ENCODE data around the gene CEP295NL. TPM values are rescaled to one million over a fixed set of nuclear protein-coding genes. Genes with fewer than 3 reads are reported as not detected.

The CEP295NL gene
- total RNA-seq, 1 donor, result 2.5 TPM

- Histone ChIP-seq H3K4me3 (ENCODE audit: insufficient read depth, low read length) (no peak overlapping the region), H3K36me3 (ENCODE audit: insufficient read depth, low read length) (peaks cover 5% of the 10 kb centered on the region), H3K9me3 (ENCODE audit: low read depth, low read length) (no peaks in the 10 kb centered on the region), H3K4me2 (ENCODE audit: insufficient read depth, low read length) (no peak overlapping the region), H4K20me1 (ENCODE audit: insufficient read depth, low read length) (peaks cover 74% of the 10 kb centered on the region), H3K4me1 (ENCODE audit: insufficient read depth, low read length) (peaks cover 1% of the 10 kb centered on the region), H3K27ac (ENCODE audit: low read depth, low read length) (no peak overlapping the region), H2AFZ (ENCODE audit: low read length) (no peak overlapping the region), H3K27me3 (ENCODE audit: insufficient read depth, low read length) (no peaks in the 10 kb centered on the region), H3K79me2 (ENCODE audit: insufficient read depth, low read length) (peaks cover 93% of the 10 kb centered on the region)
- no peak for DNase-seq (ENCODE audit: insufficient read length, low spot score, missing footprints)
- TF ChIP-seq CTCF (IDR thresholded peaks at IDR 0.05; ENCODE audit: extremely low read depth, low read depth, low read length), result no peak
Observed at GRCh38 chr17:78910497-78911284, 7.7 kb upstream of the CEP295NL start.

- Histone ChIP-seq H3K36me3 (ENCODE audit: insufficient read depth, low read length) (no peaks in the 10 kb centered on the region), H3K4me2 (ENCODE audit: insufficient read depth, low read length) (no peak overlapping the region), H3K27ac (ENCODE audit: low read depth, low read length) (no peak overlapping the region), H3K79me2 (ENCODE audit: insufficient read depth, low read length) (peaks cover 98% of the 10 kb centered on the region), H3K4me3 (ENCODE audit: insufficient read depth, low read length) (no peak overlapping the region), H3K9me3 (ENCODE audit: low read depth, low read length) (no peaks in the 10 kb centered on the region), H4K20me1 (ENCODE audit: insufficient read depth, low read length) (peaks cover 82% of the 10 kb centered on the region), H3K4me1 (ENCODE audit: insufficient read depth, low read length) (no peaks in the 10 kb centered on the region), H3K27me3 (ENCODE audit: insufficient read depth, low read length) (no peaks in the 10 kb centered on the region), H2AFZ (ENCODE audit: low read length) (no peak overlapping the region)
- TF ChIP-seq CTCF (IDR thresholded peaks at IDR 0.05; ENCODE audit: extremely low read depth, low read depth, low read length), result no peak
- DNase-seq (ENCODE audit: insufficient read length, low spot score, missing footprints), result peak; percentile 37
Observed at GRCh38 chr17:78908426-78908825, 5.4 kb upstream of the CEP295NL start.

GRCh38 chr17:78905541-78905940 lies 2.5 kb upstream of the CEP295NL start:
- H3K27ac ChIP-seq (ENCODE audit: low read depth, low read length), result no peak overlapping the region
- H3K79me2 ChIP-seq (ENCODE audit: insufficient read depth, low read length), result peaks cover 98% of the 10 kb centered on the region
- no peak overlapping the region for H3K4me2 ChIP-seq (ENCODE audit: insufficient read depth, low read length)
- H3K9me3 ChIP-seq (ENCODE audit: low read depth, low read length), result no peaks in the 10 kb centered on the region
- TF ChIP-seq CTCF (IDR thresholded peaks at IDR 0.05; ENCODE audit: extremely low read depth, low read depth, low read length), result no peak
- no peak overlapping the region for H2AFZ ChIP-seq (ENCODE audit: low read length)
- no peak for DNase-seq (ENCODE audit: insufficient read length, low spot score, missing footprints)
- H3K4me3 ChIP-seq (ENCODE audit: insufficient read depth, low read length), result no peak overlapping the region
- no peaks in the 10 kb centered on the region for H3K27me3 ChIP-seq (ENCODE audit: insufficient read depth, low read length)
- H4K20me1 ChIP-seq (ENCODE audit: insufficient read depth, low read length), result peaks cover 87% of the 10 kb centered on the region
- no peaks in the 10 kb centered on the region for H3K4me1 ChIP-seq (ENCODE audit: insufficient read depth, low read length)
- H3K36me3 ChIP-seq (ENCODE audit: insufficient read depth, low read length), result peaks cover 15% of the 10 kb centered on the region

GRCh38 chr17:78905116-78905515 lies 2.1 kb upstream of the CEP295NL start:
- peaks cover 97% of the 10 kb centered on the region for H3K79me2 ChIP-seq (ENCODE audit: insufficient read depth, low read length)
- H3K4me2 ChIP-seq (ENCODE audit: insufficient read depth, low read length), result no peak overlapping the region
- H3K9me3 ChIP-seq (ENCODE audit: low read depth, low read length), result no peaks in the 10 kb centered on the region
- H3K36me3 ChIP-seq (ENCODE audit: insufficient read depth, low read length), result peaks cover 16% of the 10 kb centered on the region
- H2AFZ ChIP-seq (ENCODE audit: low read length), result no peak overlapping the region
- H3K27me3 ChIP-seq (ENCODE audit: insufficient read depth, low read length), result no peaks in the 10 kb centered on the region
- H3K4me1 ChIP-seq (ENCODE audit: insufficient read depth, low read length), result no peaks in the 10 kb centered on the region
- DNase-seq (ENCODE audit: insufficient read length, low spot score, missing footprints), result peak; percentile 76
- peaks cover 88% of the 10 kb centered on the region for H4K20me1 ChIP-seq (ENCODE audit: insufficient read depth, low read length)
- H3K27ac ChIP-seq (ENCODE audit: low read depth, low read length), result no peak overlapping the region
- H3K4me3 ChIP-seq (ENCODE audit: insufficient read depth, low read length), result no peak overlapping the region
- TF ChIP-seq CTCF (IDR thresholded peaks at IDR 0.05; ENCODE audit: extremely low read depth, low read depth, low read length), result no peak

All from osteoblast (primary cell).